AG04450 (cell line): ENCODE data around the gene MAN1C1. TPM values are rescaled to one million over a fixed set of nuclear protein-coding genes. Genes with fewer than 3 reads are reported as not detected.

ENCODE experiments used
- CTCF ChIA-PET: fragments of 300-600, 350-600 bp; formaldehyde crosslinking; extraction: SDS; loops from one replicate; lab custom pipeline; 2022; ENCODE audit warnings: antibody characterized with exemption, inconsistent platforms; lab: Charles Lee
- POLR2A ChIA-PET: fragments of 350-600 bp; formaldehyde crosslinking; extraction: SDS; loops from one replicate; lab custom pipeline; 2021; ENCODE audit warnings: antibody characterized with exemption, inconsistent platforms; lab: Yijun Ruan, JAX
- DNase-seq: peaks from one replicate; pipeline ENCODE4 v3.0.0-alpha.2; 2011; ENCODE audit warnings: low read depth, low spot score
- H3K27ac ChIP-seq: one replicate; pipeline ENCODE4 v1.5.1; 2012; ENCODE audit warnings: low read depth, low read length, control low read depth
- H3K27me3 ChIP-seq: one replicate; pipeline ENCODE4 v1.6.0; 2012; ENCODE audit warnings: low read length; ENCODE audit not compliant: control insufficient read depth, insufficient read depth
- H3K4me3 ChIP-seq: 2 replicates; pipeline ENCODE4 v1.5.1; 2011; ENCODE audit warnings: mild to moderate bottlenecking, low read depth, low read length, control low read depth
- H3K9me3 ChIP-seq: 2 replicates; pipeline ENCODE4 v1.5.1; 2012; ENCODE audit warnings: low read length; ENCODE audit not compliant: control insufficient read depth, insufficient read depth
- polyA plus RNA-seq: library from polyadenylated mRNA; depleted of rRNA; stranded (reverse); fragments of >200 nt; gene quantifications from 2 replicates; pipeline ENCODE4 v1.2.3, GENCODE V29; 2011
- TF ChIP-seq, protein P1 (sequence below): IDR thresholded peaks from 2 replicates; pipeline ENCODE4 v1.5.1; 2011; ENCODE audit warnings: low read depth, low read length, control low read depth, inconsistent platforms

MAN1C1 gene
- polyA plus RNA-seq, 1 experiment = 16.9 TPM

DNA sequence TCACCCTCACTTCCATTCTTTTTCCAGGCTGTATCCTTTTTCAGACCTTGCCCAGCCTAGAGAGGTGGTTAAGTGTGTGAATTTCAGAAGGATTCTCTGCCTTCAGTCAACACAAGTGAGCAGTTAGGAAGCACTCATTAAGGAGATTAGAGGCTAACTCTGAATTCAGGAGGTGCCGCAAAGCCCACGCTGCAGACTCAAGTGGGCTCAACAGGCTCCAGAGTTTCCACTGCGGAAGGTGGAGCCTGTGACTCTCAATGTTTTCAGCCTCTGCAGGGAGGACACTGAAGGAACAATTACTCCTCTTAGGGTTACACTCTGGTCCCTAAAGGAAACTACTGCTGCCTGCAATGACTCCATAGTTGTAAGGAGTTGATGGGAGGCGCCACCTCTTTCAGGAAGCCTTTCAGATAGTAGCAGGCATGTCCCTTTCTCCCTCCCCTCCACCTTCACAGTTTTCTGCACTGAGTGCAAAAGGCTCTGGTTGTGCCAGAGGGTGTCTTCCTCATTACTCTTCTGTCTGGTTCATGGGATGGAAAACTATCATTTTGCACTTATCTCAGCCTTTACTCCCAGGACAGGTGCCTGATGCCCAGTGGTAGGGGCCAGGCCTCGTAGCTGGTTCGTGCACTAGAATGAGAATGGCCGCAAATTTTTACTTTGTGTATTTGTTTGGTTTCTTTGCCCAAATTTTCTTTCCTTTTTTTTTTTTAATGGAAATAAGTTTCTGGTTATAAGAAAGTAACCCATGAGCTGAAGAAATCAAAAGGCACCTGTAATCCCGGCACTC, 128.2 kb downstream of the MAN1C1 start:
- TF ChIP-seq, protein P1, sequence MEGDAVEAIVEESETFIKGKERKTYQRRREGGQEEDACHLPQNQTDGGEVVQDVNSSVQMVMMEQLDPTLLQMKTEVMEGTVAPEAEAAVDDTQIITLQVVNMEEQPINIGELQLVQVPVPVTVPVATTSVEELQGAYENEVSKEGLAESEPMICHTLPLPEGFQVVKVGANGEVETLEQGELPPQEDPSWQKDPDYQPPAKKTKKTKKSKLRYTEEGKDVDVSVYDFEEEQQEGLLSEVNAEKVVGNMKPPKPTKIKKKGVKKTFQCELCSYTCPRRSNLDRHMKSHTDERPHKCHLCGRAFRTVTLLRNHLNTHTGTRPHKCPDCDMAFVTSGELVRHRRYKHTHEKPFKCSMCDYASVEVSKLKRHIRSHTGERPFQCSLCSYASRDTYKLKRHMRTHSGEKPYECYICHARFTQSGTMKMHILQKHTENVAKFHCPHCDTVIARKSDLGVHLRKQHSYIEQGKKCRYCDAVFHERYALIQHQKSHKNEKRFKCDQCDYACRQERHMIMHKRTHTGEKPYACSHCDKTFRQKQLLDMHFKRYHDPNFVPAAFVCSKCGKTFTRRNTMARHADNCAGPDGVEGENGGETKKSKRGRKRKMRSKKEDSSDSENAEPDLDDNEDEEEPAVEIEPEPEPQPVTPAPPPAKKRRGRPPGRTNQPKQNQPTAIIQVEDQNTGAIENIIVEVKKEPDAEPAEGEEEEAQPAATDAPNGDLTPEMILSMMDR = no peak
- Histone ChIP-seq H3K27ac (no peak overlapping the region), H3K27me3 (peaks cover 5% of the 10 kb centered on the region), H3K4me3 (no peak overlapping the region), H3K9me3 (no peaks in the 10 kb centered on the region)
- ChIA-PET CTCF (interaction anchor here (0.7 to 4.0 kb wide), 4 partner anchors 33 to 136 kb away, joined by 3 to 24 read pairs (median 3); no protein-coding TSS in a partner anchor), POLR2A (no interaction called here)
- DNase-seq = no peak

DNA sequence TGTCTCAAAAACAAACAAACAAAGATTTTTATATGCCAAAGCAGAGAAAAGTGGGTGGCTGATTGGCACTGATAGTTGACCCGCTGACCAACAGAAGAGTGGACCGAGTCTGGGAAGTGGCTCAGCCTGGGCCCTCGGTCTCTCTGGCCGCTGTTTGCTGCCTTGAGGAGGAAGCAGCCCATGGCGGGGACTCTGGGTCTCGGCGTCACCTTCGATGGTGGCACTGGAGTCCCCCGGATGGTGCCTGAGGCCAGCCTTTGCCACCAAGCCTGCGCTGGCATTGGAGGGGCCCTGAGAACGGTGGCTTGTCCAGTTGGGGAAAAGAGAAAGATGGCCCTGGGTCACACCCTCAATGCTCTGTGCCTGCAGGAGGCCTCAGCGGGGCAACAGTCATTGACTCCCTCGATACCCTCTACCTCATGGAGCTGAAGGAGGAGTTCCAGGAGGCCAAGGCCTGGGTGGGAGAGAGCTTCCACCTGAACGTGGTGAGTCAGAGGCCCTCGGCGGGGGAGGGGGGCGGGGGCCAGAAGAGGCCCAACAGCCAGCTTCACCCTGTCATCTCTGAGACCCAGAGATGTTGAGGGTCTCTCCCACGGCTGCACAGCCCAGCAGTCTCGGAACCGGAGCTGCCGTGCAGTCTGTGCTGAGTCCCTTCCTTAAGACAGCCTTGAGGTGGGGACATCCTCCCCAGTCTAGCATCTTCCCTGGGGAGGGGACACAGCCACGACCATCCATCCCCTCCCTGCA, 129.9 kb downstream of the MAN1C1 start:
- H3K27ac ChIP-seq = no peak overlapping the region
- CTCF ChIA-PET = interaction anchor here (0.6 to 1.5 kb wide), 3 partner anchors 68 to 138 kb away, joined by 3 to 4 read pairs (median 3); no protein-coding TSS in a partner anchor
- H3K27me3 ChIP-seq = peaks cover 5% of the 10 kb centered on the region
- POLR2A ChIA-PET = no interaction called here
- TF ChIP-seq, protein P1 = no peak
- DNase-seq = no peak
- no peak overlapping the region for H3K4me3 ChIP-seq
- no peaks in the 10 kb centered on the region for H3K9me3 ChIP-seq

DNA sequence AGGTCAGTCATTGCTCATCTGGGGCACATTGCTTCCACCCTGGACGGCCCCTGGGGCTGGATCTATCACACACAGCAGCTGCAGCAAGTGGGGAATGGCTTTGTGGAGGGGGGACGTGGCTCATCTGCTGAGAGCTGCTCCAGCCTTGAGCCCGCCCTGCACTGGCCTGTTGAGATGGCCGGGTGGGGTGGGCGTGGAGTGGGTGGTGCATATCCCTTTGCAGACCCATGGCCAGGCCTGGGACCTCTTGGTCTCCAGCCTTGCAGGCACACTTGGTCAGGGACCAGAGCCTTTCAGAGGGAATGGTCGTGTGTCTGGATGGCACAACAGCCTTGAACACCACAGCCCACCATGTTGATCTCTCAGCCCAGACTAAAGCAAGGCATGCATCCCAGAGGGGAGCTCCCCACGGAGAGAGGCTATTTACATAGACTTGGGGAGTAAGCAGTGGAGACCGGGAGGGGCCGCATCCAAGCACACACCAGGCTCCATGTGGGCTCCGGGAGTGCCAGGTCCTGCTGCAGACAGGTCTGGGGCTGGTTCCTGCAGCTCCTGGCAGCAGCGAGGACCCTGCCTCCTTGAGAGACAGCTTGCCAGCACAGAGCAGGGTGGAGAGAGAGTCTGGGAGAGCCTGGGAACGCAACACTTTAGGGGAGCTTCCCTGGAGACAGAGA, 130.6 kb downstream of the MAN1C1 start:
- Histone ChIP-seq H3K27ac (no peak overlapping the region), H3K9me3 (no peaks in the 10 kb centered on the region), H3K27me3 (peaks cover 5% of the 10 kb centered on the region), H3K4me3 (no peak overlapping the region)
- TF ChIP-seq, protein P1 = no peak
- CTCF ChIA-PET = interaction anchor here (1.5 kb wide), 1 partner anchor 138 kb away, joined by 4 read pairs; no protein-coding TSS in a partner anchor
- POLR2A ChIA-PET = no interaction called here
- DNase-seq = no peak

GRCh38 chr1:25748531-25749205, 132.1 kb downstream of the MAN1C1 start:
- no peak overlapping the region for H3K4me3 ChIP-seq
- no peak overlapping the region for H3K27ac ChIP-seq
- H3K27me3 ChIP-seq = peaks cover 5% of the 10 kb centered on the region
- ChIA-PET CTCF (no interaction called here), POLR2A (interaction anchor here (0.6 kb wide), 1 partner anchor 9 kb away, joined by 3 read pairs; no protein-coding TSS in a partner anchor)
- no peak for DNase-seq
- TF ChIP-seq, protein P1 = no peak
- no peaks in the 10 kb centered on the region for H3K9me3 ChIP-seq
